HCT116 (cell line): ENCODE results near the gene ALDH8A1. TPM values are rescaled to one million over a fixed set of nuclear protein-coding genes. Genes with fewer than 3 reads are reported as not detected.

Experiments used
- ATAC-seq: fragments of 200-7000 bp; cut with Tn5 transposase; 2 replicates; pipeline ENCODE4 v1.9.1; 2020; ENCODE audit warnings: mild to moderate bottlenecking, moderate library complexity
- BruUV-seq: library from RNA; stranded (reverse); fragments of 400-500 nt; replicated peaks from 2 replicates; lab custom pipeline; 2021; lab: Mats Ljungman, UMichigan
- CTCF ChIA-PET: fragments of 300-600 bp; sonication (Branson Sonifier 250); formaldehyde crosslinking; loops from one replicate; lab custom pipeline; 2021; ENCODE audit warnings: antibody characterized with exemption; lab: Charles Lee
- POLR2A ChIA-PET: fragments of 300-600, 350-600 bp; sonication (Branson Sonifier 250); formaldehyde crosslinking; loops from one replicate; lab custom pipeline; 2021; ENCODE audit warnings: antibody characterized with exemption; lab: Charles Lee
- RAD21 ChIA-PET, 2 experiments: fragments of 300-600 bp; sonication (Branson Sonifier 250); formaldehyde crosslinking; loops; one replicate each; lab custom pipeline; 2023; ENCODE audit warnings: low total read pairs in 2 of 2; ENCODE audit not compliant: uncharacterized antibody in 2 of 2, unreplicated experiment in 2 of 2, low non-redundant PET in 1 of 2; lab: Charles Lee
- DNase-seq: peaks from one replicate; pipeline ENCODE4 v3.0.0-alpha.2; 2010; ENCODE audit warnings: low read depth, low spot score
- H2AFZ ChIP-seq: fragments of 200-600 bp; shearing (Covaris generic), sonication (generic); 2 replicates; pipeline ENCODE4 v1.6.1; 2017; ENCODE audit warnings: low read depth, mixed run types, mixed read lengths, antibody characterized with exemption, low read length; ENCODE audit not compliant: poor library complexity, severe bottlenecking
- H3K27ac ChIP-seq: 2 replicates; pipeline ENCODE4 v1.5.1; 2012; ENCODE audit warnings: low read depth, low read length
- H3K27me3 ChIP-seq: fragments of 200-600 bp; sonication (generic); 2 replicates; pipeline ENCODE4 v1.6.1; 2016; ENCODE audit warnings: mixed run types, low read length, mixed read lengths; ENCODE audit not compliant: insufficient read depth
- H3K36me3 ChIP-seq, 2 experiments: fragments of 200-500 bp in 1 of 2; fragments of 200-600 bp in 1 of 2; sonication (Bioruptor generic) in 1 of 2; sonication (generic) in 1 of 2; 2 replicates each; pipeline versions ENCODE4 v1.5.1 to v1.6.1; 2014 to 2016; ENCODE audit warnings: low read length in 2 of 2, inconsistent platforms in 1 of 2, mixed read lengths in 1 of 2, mixed run types in 1 of 2; ENCODE audit not compliant: insufficient read depth in 2 of 2, control insufficient read depth in 1 of 2
- H3K4me1 ChIP-seq, 2 experiments: fragments of 200-600 bp in 1 of 2; sonication (generic) in 1 of 2; 2 replicates each; pipeline versions ENCODE4 v1.5.1 to v1.6.1; 2012 to 2017; ENCODE audit warnings: low read length in 2 of 2, inconsistent platforms in 1 of 2, mild to moderate bottlenecking in 1 of 2, mixed read lengths in 1 of 2, mixed run types in 1 of 2, moderate library complexity in 1 of 2; ENCODE audit not compliant: insufficient read depth in 2 of 2, control insufficient read depth in 1 of 2
- H3K4me2 ChIP-seq: fragments of 200-600 bp; sonication (generic); 2 replicates; pipeline ENCODE4 v1.6.1; 2017; ENCODE audit warnings: mixed run types, low read length, mixed read lengths
- H3K4me3 ChIP-seq, 2 experiments: fragments of 200-600 bp in 1 of 2; sonication (generic) in 1 of 2; replicated peaks in 1 of 2; 2 replicates each; pipeline ENCODE4 v1.5.1; 2011 to 2016; ENCODE audit warnings: low read length in 2 of 2, control low read depth in 1 of 2, low read depth in 1 of 2, mild to moderate bottlenecking in 1 of 2, mixed read lengths in 1 of 2, mixed run types in 1 of 2
- H3K79me2 ChIP-seq: fragments of 200-600 bp; sonication (generic); 2 replicates; pipeline ENCODE4 v1.6.1; 2017; ENCODE audit warnings: mild to moderate bottlenecking, mixed run types, low read length, moderate library complexity, mixed read lengths; ENCODE audit not compliant: insufficient read depth
- H3K9ac ChIP-seq: fragments of 200-600 bp; sonication (generic); 2 replicates; pipeline ENCODE4 v1.6.1; 2016; ENCODE audit warnings: low read length, mixed read lengths
- H3K9me2 ChIP-seq: fragments of 200-600 bp; sonication (generic), shearing (Covaris generic); 2 replicates; pipeline ENCODE4 v1.6.1; 2017; ENCODE audit warnings: mixed run types, mild to moderate bottlenecking, moderate library complexity; ENCODE audit not compliant: insufficient read depth
- H3K9me3 ChIP-seq, 2 experiments: fragments of 200-500 bp in 1 of 2; fragments of 200-600 bp in 1 of 2; sonication (Bioruptor generic) in 1 of 2; sonication (generic) in 1 of 2; 2 replicates each; pipeline ENCODE4 v1.6.1; 2014 to 2017; ENCODE audit warnings: low read length in 2 of 2, mixed read lengths in 2 of 2, inconsistent platforms in 1 of 2, low read depth in 1 of 2, mild to moderate bottlenecking in 1 of 2, mixed run types in 1 of 2, moderate library complexity in 1 of 2; ENCODE audit not compliant: control insufficient read depth in 1 of 2, insufficient read depth in 1 of 2
- H4K20me1 ChIP-seq: fragments of 200-600 bp; sonication (generic), shearing (Covaris generic); 2 replicates; pipeline ENCODE4 v1.6.1; 2017; ENCODE audit warnings: mixed run types, mild to moderate bottlenecking, moderate library complexity; ENCODE audit not compliant: insufficient read depth
- EGR1 ChIP-seq: IDR thresholded peaks from 2 replicates; pipeline ENCODE4 v1.6.1; 2012; ENCODE audit warnings: low read depth
- FOSL1 ChIP-seq: IDR thresholded peaks from 2 replicates; pipeline ENCODE4 v1.6.1; 2012; ENCODE audit warnings: low read depth
- POLR2A ChIP-seq: IDR thresholded peaks from 2 replicates; pipeline ENCODE4 v1.7.0; 2011; ENCODE audit warnings: borderline replicate concordance; ENCODE audit not compliant: insufficient read depth, insufficient read length; ENCODE audit errors: extremely low read depth
- POLR2AphosphoS5 ChIP-seq: IDR thresholded peaks from 2 replicates; pipeline ENCODE4 v1.6.1; 2011; ENCODE audit warnings: mild to moderate bottlenecking, low read depth, low read length, moderate library complexity
- SIN3A ChIP-seq: IDR thresholded peaks from 2 replicates; pipeline ENCODE4 v1.6.1; 2012; ENCODE audit warnings: low read depth
- SP1 ChIP-seq: IDR thresholded peaks from 2 replicates; pipeline ENCODE4 v1.6.1; 2012; ENCODE audit warnings: low read depth
- SRF ChIP-seq: IDR thresholded peaks from 2 replicates; pipeline ENCODE4 v1.6.1; 2012; ENCODE audit warnings: low read depth
- ZFX ChIP-seq: fragments of 450-650 bp; IDR thresholded peaks from 2 replicates; pipeline ENCODE4 v1.6.1; 2017
- ZNF274 ChIP-seq: fragments of 200-500 bp; sonication (Bioruptor generic); IDR thresholded peaks from 2 replicates; pipeline ENCODE4 v1.6.1; 2014; ENCODE audit warnings: mild to moderate bottlenecking, low read depth, low read length, inconsistent platforms
- intact Hi-C: fragments of 100-400 bp; cut with micrococcal nuclease; formaldehyde crosslinking; loops from 2 replicates; pipeline ENCODE4 v1.10.0; 2022
- total RNA-seq: library from RNA; stranded (reverse); gene quantifications from one replicate; pipeline ENCODE4 v1.2.1, GENCODE V29; 2021; ENCODE audit not compliant: unreplicated experiment
- TF ChIP-seq, protein P1 (sequence below), 3 experiments: fragments of 200-600 bp in 1 of 3; sonication (generic) in 1 of 3; IDR thresholded peaks in 2 of 3; conservative IDR thresholded peaks in 1 of 3; 2 replicates each; pipeline ENCODE4 v1.5.1; 2012 to 2017; ENCODE audit warnings: low read depth in 2 of 3, low read length in 2 of 3, antibody characterized with exemption in 1 of 3, borderline replicate concordance in 1 of 3, control low read depth in 1 of 3, mild to moderate bottlenecking in 1 of 3, mixed read lengths in 1 of 3, mixed run types in 1 of 3, moderate library complexity in 1 of 3; ENCODE audit not compliant: insufficient read depth in 1 of 3
- TF ChIP-seq, protein P2 (sequence below): IDR thresholded peaks from 2 replicates; pipeline ENCODE4 v1.6.1; 2012

ALDH8A1 gene
- total RNA-seq, 1 experiment from 2014 or later, result 1.4 TPM

DNA sequence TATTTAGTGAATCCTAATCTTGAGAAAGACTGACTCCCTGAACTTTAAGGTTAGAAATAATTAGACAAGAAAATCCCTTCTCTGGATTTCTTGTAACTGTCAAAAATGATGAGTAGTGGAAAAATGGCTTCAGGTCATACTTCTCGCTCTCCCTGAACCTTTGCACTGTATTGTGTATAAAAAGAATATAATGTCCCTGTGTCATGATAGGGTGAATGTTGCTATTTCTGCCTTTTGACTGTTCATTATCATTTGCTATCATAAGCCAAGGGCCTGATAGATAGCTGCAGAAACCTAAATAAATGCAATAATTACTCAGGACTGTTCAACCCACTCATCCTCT lies 39.3 kb downstream of the ALDH8A1 start:
- H3K4me2 ChIP-seq, result no peak overlapping the region
- H3K9ac ChIP-seq, result no peak overlapping the region
- H3K27ac ChIP-seq, result no peak overlapping the region
- no peaks in the 10 kb centered on the region for H3K9me3 ChIP-seq
- no peaks in the 10 kb centered on the region for H3K27me3 ChIP-seq
- no TSS peak for BruUV-seq
- no peaks in the 10 kb centered on the region for H4K20me1 ChIP-seq
- no peak overlapping the region for H3K4me3 ChIP-seq
- no peak overlapping the region for H2AFZ ChIP-seq
- H3K36me3 ChIP-seq, result no peaks in the 10 kb centered on the region
- CTCF ChIA-PET, result interaction anchor here (0.6 kb wide), 1 partner anchor 16 kb away, joined by 3 read pairs; no protein-coding TSS in a partner anchor
- DNase-seq, result no peak
- TF ChIP-seq POLR2A, result no peak
- TF ChIP-seq POLR2AphosphoS5, result no peak
- TF ChIP-seq, protein P1, sequence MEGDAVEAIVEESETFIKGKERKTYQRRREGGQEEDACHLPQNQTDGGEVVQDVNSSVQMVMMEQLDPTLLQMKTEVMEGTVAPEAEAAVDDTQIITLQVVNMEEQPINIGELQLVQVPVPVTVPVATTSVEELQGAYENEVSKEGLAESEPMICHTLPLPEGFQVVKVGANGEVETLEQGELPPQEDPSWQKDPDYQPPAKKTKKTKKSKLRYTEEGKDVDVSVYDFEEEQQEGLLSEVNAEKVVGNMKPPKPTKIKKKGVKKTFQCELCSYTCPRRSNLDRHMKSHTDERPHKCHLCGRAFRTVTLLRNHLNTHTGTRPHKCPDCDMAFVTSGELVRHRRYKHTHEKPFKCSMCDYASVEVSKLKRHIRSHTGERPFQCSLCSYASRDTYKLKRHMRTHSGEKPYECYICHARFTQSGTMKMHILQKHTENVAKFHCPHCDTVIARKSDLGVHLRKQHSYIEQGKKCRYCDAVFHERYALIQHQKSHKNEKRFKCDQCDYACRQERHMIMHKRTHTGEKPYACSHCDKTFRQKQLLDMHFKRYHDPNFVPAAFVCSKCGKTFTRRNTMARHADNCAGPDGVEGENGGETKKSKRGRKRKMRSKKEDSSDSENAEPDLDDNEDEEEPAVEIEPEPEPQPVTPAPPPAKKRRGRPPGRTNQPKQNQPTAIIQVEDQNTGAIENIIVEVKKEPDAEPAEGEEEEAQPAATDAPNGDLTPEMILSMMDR (IDR thresholded peaks at IDR 0.05 in 2 of 3, conservative IDR thresholded peaks at IDR 0.05 in 1 of 3; ENCODE audit: borderline replicate concordance in 1 of 3, insufficient read depth in 1 of 3, low read depth in 2 of 3, low read length in 2 of 3), result no peak
- no peak for TF ChIP-seq ZNF274
- TF ChIP-seq SIN3A, result no peak
- no peak for TF ChIP-seq ZFX
- no peak for TF ChIP-seq SRF
- no peak for TF ChIP-seq SP1
- TF ChIP-seq FOSL1, result no peak
- TF ChIP-seq, protein P2, sequence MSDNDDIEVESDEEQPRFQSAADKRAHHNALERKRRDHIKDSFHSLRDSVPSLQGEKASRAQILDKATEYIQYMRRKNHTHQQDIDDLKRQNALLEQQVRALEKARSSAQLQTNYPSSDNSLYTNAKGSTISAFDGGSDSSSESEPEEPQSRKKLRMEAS, result no peak
- TF ChIP-seq EGR1, result no peak
- TF ChIP-seq, all 23 proteins: peak for 0
- ChIA-PET POLR2A (no interaction called here), RAD21 (no interaction called here)
- Histone ChIP-seq H3K9me2 (no peaks in the 10 kb centered on the region), H3K79me2 (no peaks in the 10 kb centered on the region), H3K4me1 (peaks cover 12 to 30% of the 10 kb centered on the region in 2 experiments)
- ATAC-seq, result no peak
- intact Hi-C loops, result no loop called here
